Small intestine (tissue), 7 donors: ENCODE results near the gene B4GALT1. TPM values are rescaled to one million over a fixed set of nuclear protein-coding genes. Genes with fewer than 3 reads are reported as not detected.

Experiments used
- DNase-seq, 2 donors: peaks; one replicate each; pipeline versions ENCODE4 v3.0.0 to v3.0.0-alpha.2; 2013
- FAIRE-seq: peaks from 2 replicates; lab custom pipeline; 2012; peaks lifted over from hg19 to GRCh38; lab: Jason Lieb, UNC
- H3K27ac ChIP-seq, 3 donors: one replicate each; pipeline ENCODE4 v1.5.1; 2013; ENCODE audit warnings: low read length in 2 of 3, mild to moderate bottlenecking in 2 of 3, control low read depth in 1 of 3, inconsistent platforms in 1 of 3, low read depth in 1 of 3, moderate library complexity in 1 of 3
- H3K27me3 ChIP-seq, 3 donors: one replicate each; pipeline ENCODE4 v1.6.1; 2013; ENCODE audit warnings: low read length in 3 of 3, inconsistent platforms in 1 of 3; ENCODE audit not compliant: control insufficient read depth in 3 of 3, insufficient read depth in 3 of 3
- H3K36me3 ChIP-seq, 3 donors: one replicate each; pipeline ENCODE4 v1.6.1; 2013; ENCODE audit warnings: low read length in 3 of 3, inconsistent platforms in 1 of 3, low read depth in 1 of 3, mild to moderate bottlenecking in 1 of 3, moderate library complexity in 1 of 3; ENCODE audit not compliant: control insufficient read depth in 3 of 3, insufficient read depth in 2 of 3
- H3K4me1 ChIP-seq, 3 donors: one replicate each; pipeline ENCODE4 v1.6.1; 2013; ENCODE audit warnings: low read length in 2 of 3, inconsistent platforms in 1 of 3, low read depth in 1 of 3, mild to moderate bottlenecking in 1 of 3, moderate library complexity in 1 of 3; ENCODE audit not compliant: control insufficient read depth in 3 of 3, insufficient read depth in 2 of 3
- H3K4me3 ChIP-seq, 3 donors: one replicate each; pipeline ENCODE4 v1.5.1; 2013; ENCODE audit warnings: low read length in 3 of 3, control low read depth in 1 of 3, inconsistent platforms in 1 of 3, low read depth in 1 of 3, mild to moderate bottlenecking in 1 of 3, moderate library complexity in 1 of 3
- H3K9me3 ChIP-seq, 2 donors: one replicate each; pipeline ENCODE4 v1.6.1; 2013; ENCODE audit warnings: low read depth in 1 of 2, low read length in 1 of 2; ENCODE audit not compliant: control insufficient read depth in 2 of 2, insufficient read depth in 1 of 2
- WGBS, 3 donors: extraction: QIAGEN DNeasy Blood & Tissue Kit; methylation state at CpG; one replicate each; pipeline ENCODE4 v1.1.7; 2013; 5-methylcytosine and 5-hydroxymethylcytosine counted together
- polyA plus RNA-seq, 4 donors: library from polyadenylated mRNA; stranded (reverse) in 3 of 4; unstranded in 1 of 4; fragments of 200-250 nt in 3 of 4; fragments of 120-200 nt in 1 of 4; gene quantifications; one replicate each; pipeline versions ENCODE4 v1.2.1 to v1.2.3, GENCODE V29; 2013
- donor health status: healthy with polysubstance abuse.
- donor health status: control.
- donor health status: control.
- donor health status: Bipolar disorder and iron deficiency.
- donor health status: healthy.

The B4GALT1 gene
- polyA plus RNA-seq, 4 donors, result 11.9 to 114 (median 32.2) TPM

DNA sequence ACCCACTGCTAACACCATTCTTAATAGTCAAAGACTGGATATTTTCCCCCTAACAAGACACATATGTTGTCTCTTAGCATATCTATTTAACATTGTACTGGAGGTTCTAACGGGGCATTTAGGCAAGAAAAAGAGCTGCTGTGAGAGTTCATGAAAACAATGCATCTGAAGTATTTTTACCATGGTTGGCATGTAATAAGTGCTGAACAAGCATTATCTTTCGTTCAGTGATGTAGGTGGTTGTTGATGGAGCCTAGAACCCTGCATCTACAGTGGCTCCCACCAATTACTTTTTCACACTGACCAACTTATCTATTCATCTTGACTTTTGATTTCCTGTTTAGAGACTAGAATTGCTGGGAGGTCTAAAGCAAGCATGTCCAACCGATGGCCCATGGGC, 12.8 kb downstream of the B4GALT1 start:
- Histone ChIP-seq H3K4me3 (no peak overlapping the region), H3K9me3 (no peaks in the 10 kb centered on the region), H3K27ac (no peak overlapping the region), H3K36me3 (peaks cover 0 to 3% (median 0%) of the 10 kb centered on the region in 3 donors), H3K4me1 (peaks cover 5 to 57% (median 29%) of the 10 kb centered on the region in 3 donors), H3K27me3 (no peaks in the 10 kb centered on the region)
- 58 to 63% (median 62%) methylated on average over 3 of the region's 3 CpGs for WGBS, 3 donors
- no peak for FAIRE-seq
- no peak for DNase-seq

DNA sequence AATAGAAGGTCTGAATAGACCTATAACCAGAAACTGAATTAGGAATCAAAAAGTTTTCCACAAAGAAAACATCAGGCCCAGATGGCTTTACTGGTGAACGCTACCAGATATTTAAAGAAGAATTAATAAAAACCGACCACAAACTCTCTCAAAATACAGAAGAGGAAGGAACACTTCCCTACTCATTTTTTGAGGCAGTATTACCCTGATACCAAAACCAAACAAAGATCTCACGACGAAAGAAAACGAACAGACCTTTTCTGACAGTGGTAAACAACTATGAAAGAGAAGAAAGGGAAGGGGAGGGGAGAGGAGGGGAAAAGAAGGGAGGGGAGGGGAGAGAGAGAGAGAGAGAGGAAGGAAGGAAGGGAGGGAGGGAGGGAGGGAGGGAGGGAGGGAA, 13.5 kb downstream of the B4GALT1 start:
- H3K9me3 ChIP-seq, result no peaks in the 10 kb centered on the region
- no peak overlapping the region for H3K27ac ChIP-seq
- H3K27me3 ChIP-seq, result no peaks in the 10 kb centered on the region
- WGBS, 3 donors, result 54 to 79% (median 63%) methylated on average over 5 of the region's 5 CpGs
- DNase-seq, result no peak
- peaks cover 4 to 53% (median 27%) of the 10 kb centered on the region in 3 donors for H3K4me1 ChIP-seq
- peaks cover 0 to 3% (median 0%) of the 10 kb centered on the region in 3 donors for H3K36me3 ChIP-seq
- FAIRE-seq, result no peak
- no peak overlapping the region for H3K4me3 ChIP-seq

DNA sequence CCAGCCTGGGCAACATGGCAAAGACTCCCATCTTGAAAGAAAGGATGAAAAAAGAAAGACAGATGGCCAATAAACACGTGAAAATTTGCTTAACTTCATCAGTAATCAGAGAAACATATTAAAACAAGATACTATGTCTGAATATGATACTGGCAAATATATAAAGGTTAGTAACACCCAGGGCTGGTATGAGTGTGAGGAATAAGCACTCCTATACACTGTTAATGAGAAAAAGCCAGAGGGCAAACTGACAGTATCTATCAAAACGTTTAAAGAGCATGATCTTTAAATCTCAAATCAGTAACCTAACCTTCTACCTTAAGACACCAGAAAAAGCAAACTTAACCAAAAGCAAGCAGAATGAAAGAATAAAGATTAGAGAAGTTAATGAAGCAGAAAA, 14.1 kb downstream of the B4GALT1 start:
- DNase-seq (no peak), FAIRE-seq (no peak)
- WGBS, 3 donors, result 52 to 68% (median 61%) methylated on average over 2 of the region's 2 CpGs
- H3K4me1 ChIP-seq, result peaks cover 2 to 53% (median 21%) of the 10 kb centered on the region in 3 donors
- H3K27ac ChIP-seq, result no peak overlapping the region
- no peaks in the 10 kb centered on the region for H3K9me3 ChIP-seq
- H3K4me3 ChIP-seq, result no peak overlapping the region
- no peaks in the 10 kb centered on the region for H3K27me3 ChIP-seq
- H3K36me3 ChIP-seq, result peaks cover 0 to 3% (median 0%) of the 10 kb centered on the region in 3 donors

DNA sequence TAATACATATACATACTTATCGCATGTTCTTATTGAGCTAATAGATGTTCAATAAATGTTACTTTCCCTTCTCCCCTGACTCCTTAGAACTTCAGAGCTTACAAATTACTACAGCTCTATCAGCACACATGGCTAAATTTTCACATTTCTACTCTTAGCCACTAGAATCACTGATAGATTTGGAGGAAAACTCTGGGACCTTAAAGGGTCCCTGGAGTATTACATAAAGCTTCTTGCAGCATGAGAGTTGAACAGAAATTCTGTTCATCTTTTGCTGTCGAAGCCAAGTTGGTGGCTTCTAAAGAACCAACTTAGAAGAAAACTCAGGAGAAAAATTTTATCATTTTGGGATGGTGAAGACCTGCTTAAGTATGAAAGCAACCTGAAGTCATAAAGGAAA, 15.5 kb downstream of the B4GALT1 start:
- Histone ChIP-seq H3K4me1 (peaks cover 0 to 51% (median 18%) of the 10 kb centered on the region in 3 donors), H3K27ac (peak overlapping the region in 1 of 3 donors; percentile 76), H3K4me3 (no peak overlapping the region), H3K27me3 (no peaks in the 10 kb centered on the region), H3K9me3 (no peaks in the 10 kb centered on the region), H3K36me3 (peaks cover 0 to 6% (median 0%) of the 10 kb centered on the region in 3 donors)
- no peak for FAIRE-seq
- 50 to 70% (median 60%) methylated on average over 2 of the region's 2 CpGs for WGBS, 3 donors
- DNase-seq, result no peak

DNA sequence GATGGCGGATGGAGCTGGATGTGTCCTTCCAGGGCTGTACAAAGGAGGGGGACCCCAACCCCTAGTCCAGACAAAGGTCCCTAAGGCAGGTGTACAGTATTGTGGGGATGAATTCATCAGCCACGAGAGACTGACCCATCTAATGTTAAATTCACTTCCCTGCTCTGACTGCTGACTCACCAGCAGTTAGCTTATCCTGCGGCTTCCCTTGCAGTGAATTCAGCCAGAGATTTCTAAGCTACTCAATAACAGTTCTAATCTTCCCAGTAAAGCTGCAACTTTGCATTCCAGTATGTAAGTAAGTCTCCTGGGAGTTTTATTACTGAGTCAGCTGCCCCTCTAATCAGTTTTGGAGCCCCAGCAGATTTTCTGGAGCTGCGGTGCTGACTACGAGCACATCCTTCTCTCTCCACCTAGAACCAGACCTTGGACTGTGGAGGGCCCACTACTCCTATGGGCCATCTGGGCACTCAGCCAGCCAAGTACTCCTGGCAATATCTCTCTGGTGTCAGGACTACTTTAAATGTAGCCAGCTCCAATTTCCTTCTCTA, 16.1 kb downstream of the B4GALT1 start:
- FAIRE-seq (no peak), DNase-seq (peak; percentile 73 to 91)
- no peak overlapping the region for H3K4me3 ChIP-seq
- H3K27me3 ChIP-seq, result no peaks in the 10 kb centered on the region
- peaks cover 0 to 10% (median 0%) of the 10 kb centered on the region in 3 donors for H3K36me3 ChIP-seq
- H3K9me3 ChIP-seq, result no peaks in the 10 kb centered on the region
- peaks cover 0 to 51% (median 17%) of the 10 kb centered on the region in 3 donors for H3K4me1 ChIP-seq
- peak overlapping the region; percentile 2 to 76 (median 19) for H3K27ac ChIP-seq
- 19 to 31% (median 25%) methylated on average over 4 to 5 of the region's 5 CpGs for WGBS, 3 donors

DNA sequence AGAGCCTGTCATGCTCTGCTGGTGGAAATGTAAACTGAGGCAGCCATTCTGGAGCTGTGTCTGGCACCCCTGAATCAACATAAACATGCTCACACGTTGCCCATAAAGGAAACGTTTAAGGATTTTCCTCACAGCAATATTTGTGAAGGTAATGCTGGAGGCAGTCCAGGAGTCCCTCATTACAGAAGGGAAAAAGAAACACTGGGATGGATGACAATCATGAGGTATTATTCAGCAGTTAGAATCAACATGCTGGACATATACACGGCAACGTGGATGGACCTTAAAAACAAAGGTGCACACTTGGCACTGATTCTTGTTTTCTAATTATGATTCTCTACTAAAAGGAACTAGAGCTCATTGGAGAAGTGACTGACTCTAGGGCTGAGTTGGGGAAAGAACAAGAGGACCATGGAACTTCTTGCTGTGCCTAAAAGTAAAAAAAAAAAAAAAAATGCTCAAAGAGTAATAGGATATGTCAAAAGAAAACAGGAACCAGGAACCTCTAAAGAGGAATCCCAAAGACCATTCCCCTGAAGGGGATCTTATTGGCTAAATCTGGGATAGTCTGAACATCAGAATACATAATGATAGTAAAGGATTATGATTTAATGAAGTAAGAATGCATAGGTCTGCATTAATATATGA, 18.6 kb downstream of the B4GALT1 start:
- Histone ChIP-seq H3K9me3 (no peaks in the 10 kb centered on the region), H3K36me3 (peaks cover 0 to 19% (median 0%) of the 10 kb centered on the region in 3 donors), H3K4me3 (no peak overlapping the region), H3K27me3 (no peaks in the 10 kb centered on the region), H3K27ac (peak overlapping the region in 1 of 3 donors; percentile 3), H3K4me1 (peaks cover 0 to 44% (median 20%) of the 10 kb centered on the region in 3 donors)
- 39 to 43% (median 42%) methylated on average over 4 of the region's 4 CpGs for WGBS, 3 donors
- FAIRE-seq (no peak), DNase-seq (no peak)

DNA sequence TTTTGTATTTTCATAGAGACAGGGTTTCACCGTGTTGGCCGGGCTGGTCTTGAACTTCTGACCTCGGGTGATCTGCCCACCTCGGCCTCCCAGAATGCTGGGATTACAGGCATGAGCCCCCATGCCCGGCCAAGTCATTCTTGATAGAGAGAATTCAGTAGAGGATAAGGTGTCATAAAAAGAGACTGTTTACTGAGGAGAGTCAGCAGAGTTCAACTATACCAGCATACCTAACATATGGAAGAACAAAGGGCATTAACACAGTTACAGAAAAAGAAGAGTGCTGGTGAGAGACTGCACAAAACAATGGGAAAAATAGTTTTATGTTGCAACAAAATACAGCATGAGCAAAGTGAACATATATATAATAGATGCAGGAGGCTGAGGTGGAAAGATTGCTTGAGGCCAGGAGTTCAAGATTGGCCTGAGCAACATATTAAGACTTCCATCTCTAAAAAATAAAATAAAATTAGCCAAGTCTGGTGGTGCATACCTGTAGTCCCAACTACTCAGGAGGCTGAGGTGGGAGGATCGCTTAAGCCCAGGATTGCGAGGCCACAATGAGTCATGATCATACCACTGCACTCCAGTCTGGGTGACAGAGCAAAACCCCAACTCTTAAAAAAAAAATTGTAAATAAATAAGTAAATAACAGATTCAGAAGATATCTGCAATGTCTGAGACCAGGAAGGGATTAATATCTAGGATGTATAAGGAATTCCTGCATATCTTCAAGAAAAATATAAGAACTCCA, 19.5 kb downstream of the B4GALT1 start:
- H3K4me1 ChIP-seq, result peaks cover 0 to 50% (median 20%) of the 10 kb centered on the region in 3 donors
- DNase-seq (no peak), FAIRE-seq (no peak)
- H3K27me3 ChIP-seq, result no peaks in the 10 kb centered on the region
- no peak overlapping the region for H3K4me3 ChIP-seq
- H3K36me3 ChIP-seq, result peaks cover 0 to 16% (median 0%) of the 10 kb centered on the region in 3 donors
- 43 to 69% (median 55%) methylated on average over 7 of the region's 7 CpGs for WGBS, 3 donors
- no peaks in the 10 kb centered on the region for H3K9me3 ChIP-seq
- H3K27ac ChIP-seq, result no peak overlapping the region

DNA sequence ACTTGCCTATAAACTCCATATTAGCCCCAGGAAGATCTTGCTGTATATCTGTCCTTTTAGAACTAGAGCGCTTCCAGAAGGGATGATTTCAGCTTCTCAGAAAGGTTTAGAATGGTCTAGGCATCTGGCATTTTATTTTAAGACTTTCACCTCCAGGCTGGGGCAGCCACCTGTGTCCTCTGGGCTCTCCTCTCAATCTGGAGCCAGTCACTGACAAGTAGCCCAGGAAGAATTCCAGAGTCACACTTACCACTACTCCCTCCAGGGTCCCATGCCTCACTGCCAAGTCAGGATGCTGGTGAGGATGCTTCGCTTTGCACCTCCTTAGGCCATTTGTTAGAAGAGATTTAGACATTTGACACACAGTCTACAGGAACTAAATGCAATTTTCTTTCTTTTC, 20.8 kb downstream of the B4GALT1 start:
- Histone ChIP-seq H3K9me3 (no peaks in the 10 kb centered on the region), H3K4me3 (no peak overlapping the region), H3K27me3 (no peaks in the 10 kb centered on the region), H3K36me3 (peaks cover 0 to 21% (median 0%) of the 10 kb centered on the region in 3 donors), H3K27ac (no peak overlapping the region), H3K4me1 (peaks cover 0 to 43% (median 13%) of the 10 kb centered on the region in 3 donors)
- WGBS, 3 donors, result 98 to 100% (median 99%) methylated on average over 2 of the region's 2 CpGs
- FAIRE-seq (no peak), DNase-seq (no peak)
